GM19463 (cell line): ENCODE data around the gene MCF2L2.
"Not testable (repeated sequence)": the region's sequence is repeated elsewhere in the genome, so short reads cannot be mapped to it uniquely, and the experiment has no call there.

ENCODE experiments used
- ATAC-seq: cut with Tn5 transposase; IDR thresholded peaks from one replicate; pipeline ENCODE4 v1.9.1; 2021; ENCODE audit warnings: mild to moderate bottlenecking, moderate library complexity; ENCODE audit not compliant: unreplicated experiment

MCF2L2 gene

DNA sequence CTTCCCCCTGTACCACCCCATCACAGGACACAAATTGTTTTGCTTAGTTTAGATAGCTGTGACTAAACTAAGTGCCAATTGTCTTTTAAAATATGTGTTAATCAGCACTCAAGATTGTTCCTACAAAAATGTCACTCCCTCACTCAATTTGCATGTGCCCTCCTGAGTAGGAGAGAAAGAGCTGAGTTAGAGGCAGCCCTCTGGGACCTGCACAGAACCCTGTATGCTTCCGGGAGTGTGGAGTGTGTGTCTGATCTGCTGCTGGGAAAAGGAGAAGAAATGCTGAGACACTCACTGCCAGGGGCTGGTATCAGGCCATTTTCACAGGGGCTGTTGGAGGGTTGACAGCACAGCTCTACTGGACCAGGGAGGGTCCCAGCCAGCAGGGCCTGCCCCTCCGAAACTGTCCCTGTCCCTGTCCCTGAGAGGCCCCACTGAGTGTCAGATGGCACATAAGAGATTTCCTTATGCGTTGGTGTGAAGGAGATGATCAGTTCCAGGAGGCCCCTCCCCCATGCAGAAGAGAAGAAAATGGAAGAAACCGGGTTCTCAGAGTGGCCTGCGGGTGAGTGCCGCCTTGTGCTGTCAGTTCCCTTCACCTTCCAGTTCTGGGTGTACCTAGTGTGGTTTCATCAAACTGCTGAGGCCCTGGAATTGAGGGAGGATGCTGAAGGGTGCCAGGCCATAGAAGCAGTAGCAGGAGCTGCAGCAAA is 179.3 kb downstream of the MCF2L2 start:
- ATAC-seq = no peak

DNA sequence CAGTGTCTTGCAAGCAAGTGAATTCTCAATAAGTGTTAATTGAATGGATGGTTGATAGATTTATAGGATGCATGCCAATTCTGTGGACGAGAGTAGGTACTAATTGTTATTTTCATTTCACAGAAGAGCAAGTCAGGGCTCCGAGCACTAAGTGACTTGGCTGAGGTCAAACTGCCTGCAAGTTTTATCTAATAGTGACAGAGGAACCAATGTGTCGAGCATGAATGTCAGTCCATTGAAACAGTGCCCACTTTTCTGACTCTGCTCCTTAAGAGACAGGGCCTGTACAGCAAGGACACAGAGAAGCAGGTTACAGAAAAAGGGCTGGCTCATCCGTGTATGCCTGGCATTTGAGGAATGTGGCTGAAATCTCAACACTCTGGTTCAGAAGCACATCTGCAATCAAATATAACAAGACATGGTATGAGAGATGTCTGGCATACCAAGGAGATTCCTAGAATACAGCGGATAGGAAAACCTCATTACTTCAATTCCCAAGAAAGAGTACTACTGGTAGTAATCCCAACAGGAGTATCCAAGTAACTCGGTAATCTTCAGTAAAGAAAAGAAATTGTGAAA is 181.3 kb downstream of the MCF2L2 start:
- ATAC-seq = no peak

- ATAC-seq = no peak
Measured at GRCh38 chr3:183244981-183245476, 183.4 kb downstream of the MCF2L2 start.

DNA sequence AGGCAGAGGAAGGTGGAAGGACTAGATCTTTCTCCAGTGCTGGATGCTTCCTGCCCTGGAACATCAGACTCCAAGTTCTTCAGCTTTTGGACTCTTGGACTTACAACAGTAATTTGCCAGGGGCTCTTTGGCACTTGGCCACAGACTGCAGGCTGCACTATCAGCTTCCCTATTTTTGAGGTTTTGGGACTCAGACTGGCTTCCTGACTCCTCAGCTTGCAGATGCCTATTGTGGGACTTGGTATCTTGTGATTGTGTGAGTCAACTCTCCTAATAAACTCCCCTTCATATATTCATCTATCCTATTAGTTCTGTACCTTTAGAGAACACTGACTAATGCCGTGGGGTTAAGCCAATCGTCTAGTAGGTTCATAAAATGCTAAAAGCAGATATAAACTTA is 184.2 kb downstream of the MCF2L2 start:
- ATAC-seq = no peak

- no peak for ATAC-seq
Measured at GRCh38 chr3:183242431-183242830, 186.0 kb downstream of the MCF2L2 start.

DNA sequence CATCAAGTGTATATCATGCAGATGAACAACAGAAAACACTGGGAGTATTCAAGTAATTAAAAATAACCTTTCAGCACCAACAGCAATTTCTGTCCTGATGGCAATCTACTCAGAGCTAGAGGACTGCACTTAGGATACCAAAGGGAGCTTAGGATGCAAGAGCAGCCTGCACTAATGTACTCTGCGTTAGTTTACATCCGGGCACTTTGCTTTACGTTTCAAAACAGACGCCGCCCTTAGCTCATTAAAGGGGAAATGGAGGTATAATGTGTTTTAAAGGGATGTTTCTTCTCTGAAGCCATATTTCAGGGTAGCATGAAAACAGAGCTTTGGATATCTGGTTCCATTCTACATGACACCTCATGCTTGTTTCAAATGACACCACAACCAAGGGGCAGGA is 189.4 kb downstream of the MCF2L2 start:
- no peak for ATAC-seq

DNA sequence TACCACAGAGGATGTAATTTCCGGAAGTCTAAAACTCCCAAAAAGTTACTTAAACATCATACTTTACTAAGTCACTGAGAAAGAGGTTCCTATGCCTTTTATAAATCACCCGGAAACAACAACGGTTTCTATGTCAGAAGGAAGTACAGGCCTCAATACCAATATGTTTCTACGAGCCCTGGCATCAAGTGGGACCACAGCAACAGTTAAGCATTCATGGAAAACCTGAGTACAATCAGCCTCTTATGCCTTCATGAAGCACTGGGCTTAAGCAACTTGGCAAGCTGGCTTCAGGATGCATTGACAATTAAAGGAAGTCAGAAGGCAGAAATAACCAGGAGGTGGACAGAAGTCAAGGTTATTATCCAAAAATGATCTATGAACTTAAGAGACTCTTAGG is 194.5 kb downstream of the MCF2L2 start:
- no peak for ATAC-seq

- ATAC-seq = no peak
Measured at GRCh38 chr3:183230826-183231225, 197.6 kb downstream of the MCF2L2 start.

DNA sequence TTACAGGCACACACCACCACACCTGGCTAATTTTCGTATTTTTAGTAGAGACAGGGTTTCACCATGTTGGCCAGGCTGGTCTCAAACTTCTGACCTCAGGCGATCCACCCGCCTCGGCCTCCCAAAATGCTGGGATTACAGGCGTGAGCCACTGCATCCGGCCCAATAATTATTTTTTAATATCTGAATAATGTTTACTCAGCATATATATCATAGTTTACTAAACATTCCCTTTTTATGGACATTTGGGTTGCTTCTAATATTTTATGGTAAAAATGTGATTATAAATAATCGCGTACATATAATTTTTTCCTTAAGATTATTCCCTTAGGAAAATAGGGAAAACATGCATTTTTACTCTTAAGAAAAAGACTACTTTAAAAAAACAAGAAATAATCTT is 198.2 kb downstream of the MCF2L2 start:
- ATAC-seq = not testable (repeated sequence)

- no peak for ATAC-seq
Measured at GRCh38 chr3:183229178-183229577, 199.2 kb downstream of the MCF2L2 start.

DNA sequence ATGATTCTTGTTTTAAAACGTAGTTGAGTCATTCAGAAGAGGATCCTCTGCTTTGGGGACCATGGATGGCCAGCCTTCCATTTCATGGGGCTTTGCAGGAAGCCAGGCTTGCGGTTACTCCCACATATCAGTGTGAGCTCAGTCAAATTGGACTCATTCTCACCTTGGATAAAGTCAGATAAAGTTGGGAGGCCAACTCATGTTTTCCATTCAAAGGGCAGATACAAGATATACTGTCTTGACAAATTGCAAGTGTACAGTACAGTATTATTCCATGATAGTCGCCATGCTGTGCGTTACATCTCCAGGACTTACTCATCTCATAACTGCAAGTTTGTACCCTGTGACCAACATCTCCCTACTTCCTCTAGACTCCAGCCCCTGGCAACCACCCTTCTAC is 200.8 kb downstream of the MCF2L2 start:
- no peak for ATAC-seq

DNA sequence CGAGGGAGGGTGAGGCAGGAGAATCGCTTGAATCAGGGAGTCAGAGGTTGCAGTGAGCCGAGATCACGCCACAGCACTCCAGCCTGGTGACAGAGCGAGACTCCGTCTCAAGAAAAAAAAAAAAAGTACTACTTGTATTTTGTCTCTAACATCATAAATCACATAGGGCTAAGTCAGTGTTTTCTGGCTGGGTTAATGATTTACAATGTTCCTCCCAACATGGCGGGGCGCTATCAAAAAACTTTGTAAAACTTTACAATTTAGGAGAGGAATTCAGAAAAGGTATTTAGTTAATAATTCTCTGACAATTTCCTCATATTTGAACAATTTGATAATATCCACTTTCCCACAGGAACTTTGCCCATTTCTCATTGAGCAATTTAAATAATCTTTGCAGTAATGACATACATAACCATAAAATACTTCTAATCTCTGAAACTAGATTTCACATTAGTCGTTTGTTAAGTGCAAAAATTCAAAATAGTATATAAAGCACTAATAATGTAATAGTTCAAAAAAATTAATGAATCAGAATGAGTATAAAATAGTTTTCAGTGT is 202.0 kb downstream of the MCF2L2 start:
- ATAC-seq = no peak

- no peak for ATAC-seq
Measured at GRCh38 chr3:183224180-183224970, 204.0 kb downstream of the MCF2L2 start.

- ATAC-seq = no peak
Measured at GRCh38 chr3:183222631-183223235, 205.7 kb downstream of the MCF2L2 start.

GRCh38 chr3:183220828-183221227 is 207.6 kb downstream of the MCF2L2 start:
- no peak for ATAC-seq

DNA sequence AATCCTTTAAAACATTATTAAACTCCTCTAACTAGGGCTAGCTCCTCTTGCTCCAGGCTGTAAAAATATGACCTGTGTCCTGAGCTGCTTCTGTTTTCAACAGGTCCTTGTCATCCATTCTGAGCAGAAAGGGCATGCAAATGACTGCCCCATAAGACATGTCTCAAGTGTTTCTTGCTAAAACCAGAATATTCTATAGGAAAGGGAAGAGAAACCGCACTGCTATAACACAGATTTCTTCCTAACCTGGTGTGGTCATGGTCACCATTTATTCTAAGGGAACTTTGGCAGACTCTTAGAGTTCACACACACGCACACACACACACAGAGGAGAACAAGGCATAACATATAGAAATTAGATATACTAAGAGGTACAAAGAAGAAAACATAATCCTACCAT is 209.6 kb downstream of the MCF2L2 start:
- ATAC-seq = no peak

- ATAC-seq = no peak
Measured at GRCh38 chr3:183217548-183218332, 210.7 kb downstream of the MCF2L2 start.

DNA sequence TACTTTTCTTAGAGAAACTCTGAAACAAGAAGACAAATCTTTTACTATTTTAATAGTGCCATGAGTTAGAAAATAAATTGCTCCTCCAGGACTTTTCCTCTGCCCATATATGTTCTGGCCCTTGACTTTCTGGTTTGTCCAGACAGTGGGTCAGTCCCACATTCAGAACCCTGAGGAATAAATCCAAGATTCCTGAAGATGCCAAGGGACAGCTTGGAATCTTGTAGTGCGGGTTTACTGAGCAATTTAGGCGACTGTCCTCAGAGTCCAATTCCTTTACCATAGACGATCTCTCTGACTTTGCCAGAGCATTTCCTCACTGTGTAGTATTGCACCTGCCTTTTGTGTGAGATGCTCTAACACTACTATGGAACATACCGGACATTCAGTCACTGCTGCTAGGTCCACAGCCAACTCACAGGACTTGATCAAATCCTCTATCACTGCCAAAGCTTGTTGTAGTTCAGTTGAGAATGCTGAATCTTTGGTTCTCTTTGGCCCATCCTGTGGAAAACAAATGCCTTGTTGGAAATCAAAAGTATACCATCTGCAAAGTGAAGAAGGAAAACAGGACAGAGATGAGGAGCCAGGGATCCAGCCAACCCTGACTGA is 212.7 kb downstream of the MCF2L2 start:
- no peak for ATAC-seq

GRCh38 chr3:183214277-183214612 is 214.2 kb downstream of the MCF2L2 start:
- ATAC-seq = no peak
